ENCODE measurements around the gene CDH8.

DNA sequence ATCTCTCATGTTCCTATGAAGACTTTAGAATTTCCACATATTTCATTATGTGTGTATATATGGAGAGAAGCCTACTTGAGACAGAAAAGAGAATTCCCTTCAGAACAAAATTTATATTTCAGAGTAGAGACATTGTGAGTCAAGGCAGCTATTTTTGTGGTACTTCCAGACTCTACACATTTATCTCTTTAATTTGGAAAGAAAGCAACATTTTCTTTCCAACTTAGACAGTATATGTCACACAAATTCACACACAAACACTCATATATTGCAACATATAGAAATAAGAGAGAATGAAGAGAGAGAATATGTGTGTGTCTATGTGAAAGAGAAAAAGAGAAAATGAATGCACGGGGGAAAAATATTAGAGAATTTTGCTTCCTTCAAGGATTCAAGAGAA lies 158.8 kb downstream of the CDH8 start:
- TF ChIP-seq, protein P1, sequence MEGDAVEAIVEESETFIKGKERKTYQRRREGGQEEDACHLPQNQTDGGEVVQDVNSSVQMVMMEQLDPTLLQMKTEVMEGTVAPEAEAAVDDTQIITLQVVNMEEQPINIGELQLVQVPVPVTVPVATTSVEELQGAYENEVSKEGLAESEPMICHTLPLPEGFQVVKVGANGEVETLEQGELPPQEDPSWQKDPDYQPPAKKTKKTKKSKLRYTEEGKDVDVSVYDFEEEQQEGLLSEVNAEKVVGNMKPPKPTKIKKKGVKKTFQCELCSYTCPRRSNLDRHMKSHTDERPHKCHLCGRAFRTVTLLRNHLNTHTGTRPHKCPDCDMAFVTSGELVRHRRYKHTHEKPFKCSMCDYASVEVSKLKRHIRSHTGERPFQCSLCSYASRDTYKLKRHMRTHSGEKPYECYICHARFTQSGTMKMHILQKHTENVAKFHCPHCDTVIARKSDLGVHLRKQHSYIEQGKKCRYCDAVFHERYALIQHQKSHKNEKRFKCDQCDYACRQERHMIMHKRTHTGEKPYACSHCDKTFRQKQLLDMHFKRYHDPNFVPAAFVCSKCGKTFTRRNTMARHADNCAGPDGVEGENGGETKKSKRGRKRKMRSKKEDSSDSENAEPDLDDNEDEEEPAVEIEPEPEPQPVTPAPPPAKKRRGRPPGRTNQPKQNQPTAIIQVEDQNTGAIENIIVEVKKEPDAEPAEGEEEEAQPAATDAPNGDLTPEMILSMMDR (IDR thresholded peaks at IDR 0.05) = no peak
- TF ChIP-seq TEAD4 (IDR thresholded peaks at IDR 0.05; ENCODE audit: borderline replicate concordance, insufficient read depth) = no peak
- TF ChIP-seq, protein P2, sequence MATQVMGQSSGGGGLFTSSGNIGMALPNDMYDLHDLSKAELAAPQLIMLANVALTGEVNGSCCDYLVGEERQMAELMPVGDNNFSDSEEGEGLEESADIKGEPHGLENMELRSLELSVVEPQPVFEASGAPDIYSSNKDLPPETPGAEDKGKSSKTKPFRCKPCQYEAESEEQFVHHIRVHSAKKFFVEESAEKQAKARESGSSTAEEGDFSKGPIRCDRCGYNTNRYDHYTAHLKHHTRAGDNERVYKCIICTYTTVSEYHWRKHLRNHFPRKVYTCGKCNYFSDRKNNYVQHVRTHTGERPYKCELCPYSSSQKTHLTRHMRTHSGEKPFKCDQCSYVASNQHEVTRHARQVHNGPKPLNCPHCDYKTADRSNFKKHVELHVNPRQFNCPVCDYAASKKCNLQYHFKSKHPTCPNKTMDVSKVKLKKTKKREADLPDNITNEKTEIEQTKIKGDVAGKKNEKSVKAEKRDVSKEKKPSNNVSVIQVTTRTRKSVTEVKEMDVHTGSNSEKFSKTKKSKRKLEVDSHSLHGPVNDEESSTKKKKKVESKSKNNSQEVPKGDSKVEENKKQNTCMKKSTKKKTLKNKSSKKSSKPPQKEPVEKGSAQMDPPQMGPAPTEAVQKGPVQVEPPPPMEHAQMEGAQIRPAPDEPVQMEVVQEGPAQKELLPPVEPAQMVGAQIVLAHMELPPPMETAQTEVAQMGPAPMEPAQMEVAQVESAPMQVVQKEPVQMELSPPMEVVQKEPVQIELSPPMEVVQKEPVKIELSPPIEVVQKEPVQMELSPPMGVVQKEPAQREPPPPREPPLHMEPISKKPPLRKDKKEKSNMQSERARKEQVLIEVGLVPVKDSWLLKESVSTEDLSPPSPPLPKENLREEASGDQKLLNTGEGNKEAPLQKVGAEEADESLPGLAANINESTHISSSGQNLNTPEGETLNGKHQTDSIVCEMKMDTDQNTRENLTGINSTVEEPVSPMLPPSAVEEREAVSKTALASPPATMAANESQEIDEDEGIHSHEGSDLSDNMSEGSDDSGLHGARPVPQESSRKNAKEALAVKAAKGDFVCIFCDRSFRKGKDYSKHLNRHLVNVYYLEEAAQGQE (IDR thresholded peaks at IDR 0.05; ENCODE audit: low read depth, low read length) = no peak
- TF ChIP-seq SIN3A (IDR thresholded peaks at IDR 0.05; ENCODE audit: borderline replicate concordance, low read depth, low read length) = no peak
- TF ChIP-seq GABPA (IDR thresholded peaks at IDR 0.05; ENCODE audit: low read depth) = no peak
- no peak for TF ChIP-seq RAD21 (IDR thresholded peaks at IDR 0.05; ENCODE audit: low read length)
- TF ChIP-seq EP300 (IDR thresholded peaks at IDR 0.05; ENCODE audit: borderline replicate concordance in 1 of 2, low read depth in 1 of 2, low read length in 1 of 2) = no peak

Data from SK-N-SH (cell line).